PFSK-1 (cell line): ENCODE measurements around the gene LEMD2.

Experiments used
- FOXP2 ChIP-seq: optimal IDR thresholded peaks from 2 replicates; pipeline ENCODE3; 2011; ENCODE audit warnings: borderline replicate concordance, control low read depth, inconsistent platforms; ENCODE audit not compliant: insufficient read depth; ENCODE audit errors: extremely low read length, extremely low read depth
- POLR2AphosphoS5 ChIP-seq: IDR thresholded peaks from 2 replicates; pipeline ENCODE4 v1.6.1; 2012; ENCODE audit warnings: low read depth, mild to moderate bottlenecking, control low read depth, low read length, moderate library complexity
- REST ChIP-seq, 2 experiments: IDR thresholded peaks; 2 replicates each; pipeline versions ENCODE4 v1.6.1 to v1.8.0; 2011 to 2012; ENCODE audit warnings: low read depth in 2 of 2, low read length in 2 of 2, control low read depth in 1 of 2, inconsistent platforms in 1 of 2, mild to moderate bottlenecking in 1 of 2, moderate library complexity in 1 of 2; ENCODE audit not compliant: insufficient read depth in 1 of 2
- SIN3A ChIP-seq: IDR thresholded peaks from 2 replicates; pipeline ENCODE4 v1.6.1; 2012; ENCODE audit warnings: mild to moderate bottlenecking, low read length, moderate library complexity, borderline replicate concordance; ENCODE audit not compliant: insufficient read depth
- TAF1 ChIP-seq: IDR thresholded peaks from 2 replicates; pipeline ENCODE4 v1.6.1; 2012; ENCODE audit warnings: low read length, control low read depth, borderline replicate concordance; ENCODE audit not compliant: insufficient read depth

LEMD2 gene

GRCh38 chr6:33772082-33772830 lies 16.7 kb downstream of the LEMD2 start:
- no peak for TF ChIP-seq SIN3A
- no peak for TF ChIP-seq TAF1
- TF ChIP-seq POLR2AphosphoS5, result no peak
- no peak for TF ChIP-seq REST (IDR thresholded peaks at IDR 0.05; ENCODE audit: insufficient read depth in 1 of 2, low read depth in 2 of 2, low read length in 2 of 2)
- no peak for TF ChIP-seq FOXP2

- TF ChIP-seq TAF1, result no peak
- TF ChIP-seq SIN3A, result no peak
- TF ChIP-seq FOXP2, result peak; percentile 61
- 0 out of 4 replicates have a peak, but pooled peaks of 1 of the 2 experiments have one; percentile 28 for TF ChIP-seq REST (IDR thresholded peaks at IDR 0.05; ENCODE audit: insufficient read depth in 1 of 2, low read depth in 2 of 2, low read length in 2 of 2)
- peak; percentile 12; the same call in 1 of the 2 replicates for TF ChIP-seq POLR2AphosphoS5
These were observed 17.5 kb downstream of the LEMD2 start for GRCh38 chr6:33771146-33772081.

- 0 out of 2 replicates have a peak, but pooled peaks have one; percentile 41 for TF ChIP-seq POLR2AphosphoS5
- TF ChIP-seq SIN3A, result no peak
These were observed 18.1 kb downstream of the LEMD2 start for GRCh38 chr6:33770833-33771145.

GRCh38 chr6:33770124-33770832 lies 18.7 kb downstream of the LEMD2 start:
- TF ChIP-seq POLR2AphosphoS5 (no peak), SIN3A (no peak), REST (IDR thresholded peaks at IDR 0.05; ENCODE audit: insufficient read depth in 1 of 2, low read depth in 2 of 2, low read length in 2 of 2) (no peak), FOXP2 (no peak), TAF1 (no peak)

- TF ChIP-seq FOXP2 (no peak), TAF1 (no peak), SIN3A (no peak), POLR2AphosphoS5 (no peak), REST (IDR thresholded peaks at IDR 0.05; ENCODE audit: insufficient read depth in 1 of 2, low read depth in 2 of 2, low read length in 2 of 2) (no peak)
These were observed 19.6 kb downstream of the LEMD2 start for GRCh38 chr6:33769248-33769821.
